ENCODE data around the gene GPC1.

GPC1 gene

GRCh38 chr2:240392948-240393830, 42.3 kb upstream of the GPC1 start:
- no peak overlapping the region for H3K27ac ChIP-seq
- no peaks in the 10 kb centered on the region for H3K4me1 ChIP-seq (ENCODE audit: control insufficient read depth in 1 of 2, insufficient read depth in 1 of 2, low read depth in 1 of 2, low read length in 1 of 2)
- H3K4me3 ChIP-seq (ENCODE audit: low read depth in 1 of 2, low read length in 1 of 2) = no peak overlapping the region
- no peaks in the 10 kb centered on the region for H3K9me3 ChIP-seq
- TF ChIP-seq CTCF (IDR thresholded peaks at IDR 0.05) = no peak
- no peaks in the 10 kb centered on the region for H3K36me3 ChIP-seq
- no peaks in the 10 kb centered on the region for H3K27me3 ChIP-seq

- Histone ChIP-seq H3K4me3 (ENCODE audit: low read depth in 1 of 2, low read length in 1 of 2) (no peak overlapping the region), H3K4me1 (ENCODE audit: control insufficient read depth in 1 of 2, insufficient read depth in 1 of 2, low read depth in 1 of 2, low read length in 1 of 2) (no peaks in the 10 kb centered on the region), H3K27ac (no peak overlapping the region), H3K9me3 (no peaks in the 10 kb centered on the region), H3K36me3 (no peaks in the 10 kb centered on the region), H3K27me3 (no peaks in the 10 kb centered on the region)
- TF ChIP-seq CTCF (IDR thresholded peaks at IDR 0.05) = no peak
Measured at GRCh38 chr2:240393831-240394410, 41.5 kb upstream of the GPC1 start.

- Histone ChIP-seq H3K9me3 (no peaks in the 10 kb centered on the region), H3K36me3 (no peaks in the 10 kb centered on the region), H3K27ac (no peak overlapping the region), H3K27me3 (no peaks in the 10 kb centered on the region), H3K4me3 (ENCODE audit: low read depth in 1 of 2, low read length in 1 of 2) (no peak overlapping the region), H3K4me1 (ENCODE audit: control insufficient read depth in 1 of 2, insufficient read depth in 1 of 2, low read depth in 1 of 2, low read length in 1 of 2) (no peaks in the 10 kb centered on the region)
- TF ChIP-seq CTCF (IDR thresholded peaks at IDR 0.05) = no peak
Measured at GRCh38 chr2:240394549-240394948, 40.9 kb upstream of the GPC1 start.

- no peak overlapping the region for H3K4me3 ChIP-seq (ENCODE audit: low read depth in 1 of 2, low read length in 1 of 2)
- no peaks in the 10 kb centered on the region for H3K9me3 ChIP-seq
- no peak overlapping the region for H3K27ac ChIP-seq
- H3K4me1 ChIP-seq (ENCODE audit: control insufficient read depth in 1 of 2, insufficient read depth in 1 of 2, low read depth in 1 of 2, low read length in 1 of 2) = no peaks in the 10 kb centered on the region
- TF ChIP-seq CTCF (IDR thresholded peaks at IDR 0.05) = no peak
- H3K27me3 ChIP-seq = no peaks in the 10 kb centered on the region
- no peaks in the 10 kb centered on the region for H3K36me3 ChIP-seq
Measured at GRCh38 chr2:240395448-240395847, 40.0 kb upstream of the GPC1 start.

GRCh38 chr2:240395896-240396622, 39.4 kb upstream of the GPC1 start:
- TF ChIP-seq CTCF (IDR thresholded peaks at IDR 0.05) = no peak
- H3K27ac ChIP-seq = no peak overlapping the region
- H3K9me3 ChIP-seq = no peaks in the 10 kb centered on the region
- no peaks in the 10 kb centered on the region for H3K36me3 ChIP-seq
- no peaks in the 10 kb centered on the region for H3K4me1 ChIP-seq (ENCODE audit: control insufficient read depth in 1 of 2, insufficient read depth in 1 of 2, low read depth in 1 of 2, low read length in 1 of 2)
- H3K27me3 ChIP-seq = no peaks in the 10 kb centered on the region
- H3K4me3 ChIP-seq (ENCODE audit: low read depth in 1 of 2, low read length in 1 of 2) = no peak overlapping the region
